HG02678 (cell line): ENCODE results near the gene SLC16A8.
"Not testable (repeated sequence)": the region's sequence is repeated elsewhere in the genome, so short reads cannot be mapped to it uniquely, and the experiment has no call there.

Experiments used
- ATAC-seq: cut with Tn5 transposase; IDR thresholded peaks from one replicate; pipeline ENCODE4 v1.9.1; 2021; ENCODE audit warnings: mild to moderate bottlenecking, moderate library complexity; ENCODE audit not compliant: unreplicated experiment

SLC16A8 gene, protein sequence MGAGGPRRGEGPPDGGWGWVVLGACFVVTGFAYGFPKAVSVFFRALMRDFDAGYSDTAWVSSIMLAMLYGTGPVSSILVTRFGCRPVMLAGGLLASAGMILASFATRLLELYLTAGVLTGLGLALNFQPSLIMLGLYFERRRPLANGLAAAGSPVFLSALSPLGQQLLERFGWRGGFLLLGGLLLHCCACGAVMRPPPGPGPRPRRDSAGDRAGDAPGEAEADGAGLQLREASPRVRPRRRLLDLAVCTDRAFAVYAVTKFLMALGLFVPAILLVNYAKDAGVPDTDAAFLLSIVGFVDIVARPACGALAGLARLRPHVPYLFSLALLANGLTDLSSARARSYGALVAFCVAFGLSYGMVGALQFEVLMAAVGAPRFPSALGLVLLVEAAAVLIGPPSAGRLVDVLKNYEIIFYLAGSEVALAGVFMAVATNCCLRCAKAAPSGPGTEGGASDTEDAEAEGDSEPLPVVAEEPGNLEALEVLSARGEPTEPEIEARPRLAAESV

DNA sequence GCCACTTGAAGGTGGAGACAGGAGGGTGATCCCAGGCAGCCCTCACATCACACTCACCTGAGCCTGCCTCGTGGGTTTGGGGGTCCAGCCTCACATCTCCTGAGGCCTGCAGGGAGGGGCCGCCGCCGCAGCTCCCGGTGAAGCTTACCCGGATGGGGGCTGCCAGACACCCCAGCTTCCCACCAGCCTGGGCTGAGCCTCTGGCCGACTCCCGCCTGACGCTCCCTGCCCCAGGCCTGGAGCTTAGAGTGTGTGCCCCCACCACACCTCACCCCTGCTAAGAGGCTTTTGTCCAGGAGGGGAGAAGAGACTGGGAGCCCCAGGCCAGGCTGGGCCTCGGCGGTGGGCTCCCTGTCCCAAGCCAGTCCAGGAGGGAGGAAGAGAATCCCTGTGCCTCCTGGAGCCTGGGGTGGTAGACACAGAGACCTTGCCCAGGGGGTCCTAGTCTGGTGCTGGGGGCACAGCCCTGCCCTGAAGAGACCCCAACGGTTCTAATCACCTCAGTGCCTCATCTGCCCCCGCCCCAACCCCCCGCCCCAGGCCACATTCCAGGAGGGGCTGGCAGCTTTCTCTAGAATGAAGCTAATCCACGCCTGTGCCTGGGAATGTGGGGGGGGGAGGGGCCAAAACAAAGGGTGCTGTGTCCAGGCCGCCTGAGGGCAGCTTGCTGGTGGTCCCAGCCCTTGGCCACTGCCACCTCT lies at the start of gene SLC16A8:
SLC16A8 (minus strand) TSS at position 254 of the 701 bp plus-strand sequence. CDS start 1,311 bp downstream, outside the sequence.
- ATAC-seq = no peak

DNA sequence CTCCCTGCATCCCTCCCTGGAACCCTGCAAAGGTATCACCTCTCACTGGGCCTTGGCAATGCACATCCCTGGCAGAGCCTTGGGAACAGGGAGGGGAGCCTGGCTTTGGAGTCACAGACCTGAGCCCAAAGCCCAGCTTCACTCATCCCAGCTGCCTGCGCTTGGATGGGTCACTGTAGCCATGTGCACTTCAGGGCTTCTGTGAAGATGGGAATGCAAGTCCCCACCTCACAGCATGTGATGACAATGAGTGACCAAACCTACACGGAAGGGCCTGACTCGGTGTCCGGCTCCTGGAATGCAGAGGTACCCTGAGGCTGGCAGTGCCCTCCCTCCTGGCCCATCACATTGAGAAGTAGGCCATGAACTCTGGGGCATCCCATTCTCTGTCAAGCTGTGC lies 49.3 kb upstream of the SLC16A8 start:
- ATAC-seq = no peak

DNA sequence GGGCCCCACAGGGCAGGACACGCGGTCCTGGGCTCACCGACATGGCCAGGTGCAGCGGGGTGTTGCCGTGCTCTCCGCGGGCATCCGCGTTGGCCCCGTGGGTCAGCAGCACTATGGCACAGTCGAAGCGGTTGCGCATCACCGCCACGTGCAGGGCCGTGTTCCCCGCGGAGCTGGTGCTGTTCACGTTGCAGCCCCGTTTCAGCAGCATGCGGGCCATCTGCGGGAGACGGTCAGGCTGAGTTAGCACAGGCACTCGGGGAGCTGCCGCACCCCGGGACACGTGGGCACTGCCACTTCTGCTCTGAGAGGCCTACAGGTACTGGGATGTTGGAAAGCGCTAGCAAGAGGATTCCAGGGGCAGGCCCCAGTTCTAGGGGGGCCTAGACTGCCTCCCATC lies 48.8 kb upstream of the SLC16A8 start:
- no peak for ATAC-seq

DNA sequence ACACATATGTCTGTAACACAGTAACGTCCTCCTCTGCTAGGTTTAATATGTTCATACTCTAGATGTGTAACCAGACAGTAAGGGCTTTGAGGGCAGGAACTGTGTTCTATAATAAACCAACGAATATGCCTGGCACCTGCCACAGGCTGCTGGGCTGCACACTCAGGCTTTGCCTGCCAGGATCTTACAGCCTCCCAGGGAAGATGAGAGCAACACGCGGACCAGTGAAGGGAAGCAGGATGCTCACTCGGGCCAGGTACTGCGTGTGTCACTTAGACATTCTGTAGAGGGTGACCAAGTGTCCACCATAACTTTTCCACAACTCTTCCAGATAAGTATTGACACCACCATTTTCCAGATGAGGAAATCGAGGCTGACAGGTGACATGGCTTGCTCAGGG lies 48.2 kb upstream of the SLC16A8 start:
- no peak for ATAC-seq

DNA sequence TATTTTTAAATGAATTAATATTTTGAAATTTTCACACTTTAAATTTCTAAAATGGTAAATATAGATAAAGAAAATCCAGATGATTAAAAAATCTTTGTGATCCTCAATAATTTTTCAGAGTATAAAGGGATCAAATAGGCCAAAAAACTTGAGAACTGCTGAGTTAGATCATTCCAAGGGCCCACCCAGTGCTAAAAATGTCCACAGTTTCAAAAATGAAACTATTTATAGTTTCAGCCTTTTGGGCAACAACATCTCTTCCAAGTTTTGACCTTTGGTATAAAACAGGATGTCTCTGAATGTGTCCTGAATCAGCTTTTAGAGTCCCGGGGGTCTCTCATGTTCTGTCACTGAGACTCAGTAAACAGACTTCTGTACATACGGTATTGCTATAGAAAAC lies 47.4 kb upstream of the SLC16A8 start:
- ATAC-seq = no peak

DNA sequence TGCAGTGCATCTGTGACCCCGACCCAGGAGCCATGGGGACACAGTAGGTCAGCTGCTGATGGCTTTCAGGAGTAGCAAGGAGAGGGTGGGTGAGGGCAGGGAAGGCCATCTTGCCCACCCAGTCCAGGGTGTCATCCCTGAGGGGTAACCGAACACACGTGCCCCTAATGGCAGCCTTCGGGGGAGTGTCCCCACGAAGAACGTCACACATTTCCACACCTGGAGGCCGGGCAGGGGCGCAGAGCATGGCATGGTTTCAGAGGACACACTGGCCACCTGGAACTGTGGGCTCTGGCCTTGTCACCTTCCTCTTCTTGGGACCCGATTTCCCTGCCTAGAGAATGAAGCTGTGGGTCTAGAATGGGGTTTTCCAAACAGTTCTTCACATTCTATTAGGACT lies 45.9 kb upstream of the SLC16A8 start:
- ATAC-seq = no peak

DNA sequence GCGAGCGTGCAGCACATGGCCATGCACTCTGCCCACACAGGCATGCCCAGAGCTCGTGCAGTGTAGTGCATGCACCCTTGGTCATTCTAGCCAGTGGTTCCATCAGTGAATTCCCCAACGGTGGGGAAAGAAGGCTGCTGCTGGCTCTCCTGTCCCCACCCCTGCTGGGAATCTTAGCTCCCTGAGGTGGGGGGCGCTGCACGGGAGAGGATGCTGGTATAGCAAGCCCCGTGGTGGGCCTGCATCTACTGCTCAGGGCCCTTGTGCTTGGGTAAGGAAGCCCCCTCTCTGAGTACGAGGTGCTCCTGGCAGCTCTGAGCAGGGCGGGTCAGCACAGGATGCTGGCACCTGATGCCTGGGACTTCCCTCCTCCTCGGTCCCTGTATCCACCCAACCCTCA lies 45.0 kb upstream of the SLC16A8 start:
- no peak for ATAC-seq

DNA sequence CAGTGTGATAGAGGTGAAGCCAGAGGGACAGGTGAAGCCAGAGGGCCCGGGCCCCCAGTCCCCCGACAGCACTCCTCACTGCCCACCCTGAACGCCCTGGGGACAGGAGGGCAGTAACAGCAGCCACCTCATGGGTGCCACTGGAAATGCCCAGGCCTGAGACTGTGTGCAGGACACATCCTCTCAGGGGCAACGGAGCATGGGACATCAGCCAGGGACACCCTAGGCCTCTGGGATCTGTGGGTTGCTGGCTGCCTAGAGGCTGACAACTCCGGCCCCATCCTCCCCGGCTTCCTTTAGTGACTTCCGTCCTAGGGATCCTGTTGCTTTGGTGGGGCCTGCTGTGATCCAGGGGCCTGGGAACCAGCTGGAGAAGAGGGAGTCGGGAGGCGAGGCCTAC lies 43.9 kb upstream of the SLC16A8 start:
- ATAC-seq = no peak

DNA sequence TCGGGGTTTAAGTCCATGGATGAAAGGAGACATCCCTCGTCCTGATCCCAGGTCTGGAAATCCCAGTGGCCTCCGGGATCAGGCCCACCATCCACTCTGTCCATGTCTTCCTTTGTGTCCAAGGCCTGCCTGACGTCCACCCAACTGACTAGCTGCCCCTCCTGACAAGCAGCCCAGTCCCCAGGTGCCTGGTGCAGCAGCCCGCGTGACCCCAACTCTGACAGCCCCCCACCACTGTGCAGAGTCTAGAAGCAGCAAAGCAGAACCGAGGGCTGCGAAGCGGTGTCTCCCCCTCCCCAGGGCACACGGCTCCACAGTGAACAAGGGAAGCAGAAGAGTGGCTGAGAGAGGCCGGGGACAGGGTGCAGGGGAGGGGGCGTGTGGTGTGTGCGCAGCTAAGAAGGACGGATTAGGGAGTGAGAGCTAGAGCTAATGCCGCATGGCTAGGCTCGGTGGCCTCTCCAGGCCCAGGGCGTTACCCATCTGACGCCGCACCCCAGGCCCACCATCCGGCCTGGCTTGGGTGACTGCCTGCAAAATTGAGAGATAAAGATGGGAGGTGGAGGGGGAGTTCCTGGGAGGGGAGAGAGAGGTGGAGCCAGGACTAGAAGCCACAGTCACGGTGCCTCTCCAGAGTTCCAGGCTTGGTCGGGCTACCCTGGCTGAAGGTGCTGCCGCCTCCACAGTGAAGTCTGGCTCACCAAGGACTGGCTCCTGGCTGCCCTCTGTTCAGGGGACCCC lies 43.1 kb upstream of the SLC16A8 start:
- no peak for ATAC-seq

DNA sequence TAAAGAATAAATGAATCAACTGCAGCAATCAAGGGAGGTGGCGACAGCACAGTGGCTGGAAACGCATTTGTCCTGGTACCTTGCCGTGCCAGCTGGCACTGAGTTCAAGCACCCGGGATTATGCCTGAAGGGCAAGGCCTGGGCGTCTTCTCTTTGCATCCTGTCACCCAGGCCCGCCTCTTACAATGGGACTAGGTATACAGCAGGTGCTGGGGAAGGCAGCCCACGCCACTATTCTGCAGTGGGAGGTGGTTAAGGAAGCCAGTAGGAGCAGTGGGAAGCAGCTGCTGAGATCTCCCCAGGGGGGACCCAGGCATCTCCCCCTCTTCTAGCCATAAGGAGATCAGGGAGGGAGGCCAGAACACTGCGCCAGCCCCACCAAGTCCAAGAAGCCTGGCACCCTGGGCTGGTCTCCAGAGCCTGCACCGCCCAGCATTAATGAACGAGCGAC lies 41.8 kb upstream of the SLC16A8 start:
- no peak for ATAC-seq

DNA sequence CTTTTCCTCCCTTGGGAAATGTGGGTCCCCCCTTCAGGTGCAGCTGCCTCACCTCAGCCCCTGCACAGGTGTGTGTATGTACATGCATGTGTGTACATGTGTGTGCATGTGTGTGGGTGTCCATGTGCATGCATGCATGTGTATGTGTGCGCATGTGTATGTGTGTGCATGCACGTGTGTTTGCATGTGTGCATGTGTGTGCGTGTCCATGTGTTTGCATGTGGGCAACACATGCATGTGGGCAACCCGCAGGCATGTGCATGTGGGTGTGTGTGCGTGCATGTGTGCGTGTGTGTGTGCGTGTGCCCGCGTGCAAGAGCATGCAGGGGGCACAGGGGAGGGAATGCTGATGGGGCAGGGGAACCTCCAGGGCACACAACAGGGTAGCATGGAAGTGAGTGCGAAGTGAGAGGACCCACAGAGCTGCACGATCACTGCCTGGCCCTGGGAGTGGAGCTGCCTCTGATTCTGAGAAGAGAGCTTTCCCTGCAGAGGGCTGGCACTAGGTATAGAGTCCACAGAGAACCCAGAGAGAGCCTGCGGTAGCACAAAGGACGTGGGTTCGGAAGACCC lies 41.1 kb upstream of the SLC16A8 start:
- no peak for ATAC-seq

DNA sequence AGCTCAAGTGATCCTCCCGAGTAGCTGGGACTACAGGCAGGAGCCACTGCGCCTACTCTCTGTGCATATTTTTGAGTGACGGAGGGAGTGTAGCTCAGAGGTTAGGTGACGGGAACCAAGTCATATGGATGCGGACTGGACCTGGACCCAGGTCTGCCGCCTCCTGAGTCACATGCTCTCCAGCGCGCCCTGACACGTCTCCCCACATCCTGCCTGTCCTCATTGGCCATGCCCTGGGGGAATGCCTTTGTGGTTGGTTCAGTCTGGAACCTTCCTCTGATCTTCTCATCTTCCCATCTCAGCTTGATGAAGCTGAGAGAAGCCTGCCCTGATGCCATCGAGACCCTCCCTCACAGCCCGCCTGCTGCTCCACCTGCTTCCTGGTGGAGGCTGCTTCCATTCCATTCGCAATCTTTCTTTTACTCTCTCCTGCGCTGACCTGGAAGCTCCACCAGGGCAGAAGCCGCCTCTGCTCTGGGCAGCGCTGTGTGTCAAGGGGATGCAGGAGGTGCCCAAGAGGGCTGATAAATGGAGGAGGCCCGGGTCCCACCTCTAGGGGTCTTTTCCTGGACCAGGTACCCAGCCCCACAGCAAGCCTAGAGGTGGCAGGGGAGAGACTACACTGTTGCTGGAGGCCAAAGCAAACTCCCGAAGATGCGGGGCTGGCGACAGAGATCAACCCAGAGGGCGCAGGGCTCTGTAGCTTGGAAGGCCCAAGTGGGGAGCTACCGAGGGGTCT lies 40.4 kb upstream of the SLC16A8 start:
- no peak for ATAC-seq

DNA sequence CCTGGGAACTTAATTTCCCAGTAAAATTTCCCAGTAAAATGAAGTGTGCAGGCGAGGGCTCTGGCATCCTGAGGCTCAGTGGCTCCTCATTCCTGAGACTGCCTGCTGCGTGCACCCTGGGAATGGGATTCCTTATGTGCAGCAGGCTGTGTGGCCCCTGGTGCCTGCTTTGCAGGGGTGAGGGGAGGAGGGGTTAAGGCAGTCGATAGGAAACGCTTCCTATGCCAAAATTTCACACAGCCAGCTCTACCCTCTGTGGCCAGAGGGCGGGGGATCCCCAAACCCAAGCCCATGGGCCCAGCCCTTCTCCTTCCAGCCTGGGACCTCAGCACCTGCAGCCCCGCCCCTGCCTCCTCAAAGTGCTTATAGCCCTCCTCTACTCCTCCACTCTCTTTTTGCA lies 38.6 kb upstream of the SLC16A8 start:
- no peak for ATAC-seq

DNA sequence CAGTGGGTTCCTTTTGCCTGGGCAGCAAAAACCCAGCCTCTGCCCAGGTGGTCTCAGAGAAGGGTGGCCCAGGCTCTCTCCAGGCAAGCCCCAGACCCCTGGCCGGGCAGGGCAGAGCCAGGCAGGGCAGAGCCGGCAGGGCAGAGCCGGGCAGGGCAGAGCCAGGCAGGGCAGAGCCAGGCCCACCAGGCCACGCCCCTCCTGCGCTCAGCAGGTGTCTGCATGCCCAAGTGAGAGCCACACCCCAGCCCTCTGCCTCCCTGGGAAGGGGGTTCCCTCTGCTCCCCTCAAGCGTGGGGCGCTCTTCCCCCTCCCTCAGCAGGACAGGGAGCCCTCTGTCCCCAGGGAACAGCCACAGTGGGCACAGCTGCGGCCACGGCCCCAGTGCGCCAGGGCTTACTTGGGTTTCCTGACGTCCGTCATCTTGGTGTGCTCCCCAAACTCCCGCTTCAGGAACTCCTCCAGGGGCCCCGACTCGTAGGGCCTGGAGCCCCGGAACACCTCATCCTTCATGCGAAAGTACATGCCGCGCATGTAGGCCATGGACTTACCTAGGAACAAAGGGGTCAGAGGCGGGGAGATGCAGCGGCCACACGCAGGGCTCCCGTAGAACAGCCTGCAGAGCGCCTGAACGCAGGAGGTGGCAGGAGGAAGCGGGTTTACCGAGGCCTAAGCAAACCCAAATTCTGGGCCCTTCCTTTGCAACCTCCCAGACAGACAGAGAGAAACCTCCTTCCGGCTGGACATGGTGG lies 36.6 kb upstream of the SLC16A8 start:
- ATAC-seq = no peak

DNA sequence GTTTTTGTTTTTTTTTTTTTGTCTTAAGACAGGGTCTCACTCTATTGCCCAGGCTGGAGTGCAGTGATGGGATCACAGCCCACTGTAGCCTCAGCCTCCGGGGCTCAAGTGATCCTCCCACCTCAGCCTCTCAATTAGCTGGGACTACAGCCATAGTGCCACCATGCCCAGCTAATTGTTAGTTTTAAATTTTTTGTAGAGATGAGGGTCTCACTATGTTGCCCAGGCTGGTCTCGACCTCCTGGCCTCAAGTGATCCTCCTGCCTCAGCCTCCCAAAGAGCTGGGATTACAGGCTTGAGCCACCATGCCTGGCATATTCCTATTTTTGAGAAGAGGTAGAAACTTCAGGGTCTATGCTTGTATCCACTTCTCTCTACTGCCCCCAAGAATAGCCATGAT lies 34.8 kb upstream of the SLC16A8 start:
- not testable (repeated sequence) for ATAC-seq

DNA sequence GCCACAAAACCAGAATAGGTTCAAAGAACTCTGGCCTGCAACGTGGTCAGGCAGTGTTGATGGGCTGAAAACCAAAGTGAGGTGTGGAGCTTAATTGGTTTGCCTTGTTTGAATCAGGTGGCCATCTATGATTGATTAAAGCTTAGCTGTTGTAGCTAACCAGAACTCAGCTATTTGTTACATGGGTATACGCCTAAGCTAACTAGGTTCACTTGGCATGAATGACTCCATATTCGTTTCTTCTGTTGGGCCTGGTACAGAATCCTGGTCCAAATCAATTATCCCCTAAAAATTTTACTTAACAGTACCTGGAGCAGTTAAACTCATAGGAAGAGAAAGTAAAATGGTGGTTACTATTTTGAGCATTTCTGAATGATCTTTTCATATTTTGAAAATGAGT lies 34.2 kb upstream of the SLC16A8 start:
- ATAC-seq = no peak

DNA sequence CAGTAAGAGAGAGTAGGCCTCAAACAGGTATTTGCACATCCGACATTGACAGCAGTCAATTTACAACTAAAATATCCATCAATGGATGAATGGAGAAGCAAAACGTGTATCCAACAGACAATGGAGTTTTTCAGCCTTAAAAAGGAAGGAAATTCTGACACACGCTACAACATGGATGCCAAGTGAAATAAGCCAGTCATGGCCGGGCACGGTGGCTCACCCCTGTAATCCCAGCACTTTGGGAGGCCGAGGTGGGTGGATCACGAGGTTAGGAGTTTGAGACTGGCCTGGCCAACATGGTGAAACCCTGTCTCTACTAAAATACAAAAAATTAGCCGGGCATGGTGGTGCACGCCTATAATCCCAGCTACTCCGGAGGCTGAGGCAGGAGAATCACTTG lies 33.6 kb upstream of the SLC16A8 start:
- not testable (repeated sequence) for ATAC-seq

DNA sequence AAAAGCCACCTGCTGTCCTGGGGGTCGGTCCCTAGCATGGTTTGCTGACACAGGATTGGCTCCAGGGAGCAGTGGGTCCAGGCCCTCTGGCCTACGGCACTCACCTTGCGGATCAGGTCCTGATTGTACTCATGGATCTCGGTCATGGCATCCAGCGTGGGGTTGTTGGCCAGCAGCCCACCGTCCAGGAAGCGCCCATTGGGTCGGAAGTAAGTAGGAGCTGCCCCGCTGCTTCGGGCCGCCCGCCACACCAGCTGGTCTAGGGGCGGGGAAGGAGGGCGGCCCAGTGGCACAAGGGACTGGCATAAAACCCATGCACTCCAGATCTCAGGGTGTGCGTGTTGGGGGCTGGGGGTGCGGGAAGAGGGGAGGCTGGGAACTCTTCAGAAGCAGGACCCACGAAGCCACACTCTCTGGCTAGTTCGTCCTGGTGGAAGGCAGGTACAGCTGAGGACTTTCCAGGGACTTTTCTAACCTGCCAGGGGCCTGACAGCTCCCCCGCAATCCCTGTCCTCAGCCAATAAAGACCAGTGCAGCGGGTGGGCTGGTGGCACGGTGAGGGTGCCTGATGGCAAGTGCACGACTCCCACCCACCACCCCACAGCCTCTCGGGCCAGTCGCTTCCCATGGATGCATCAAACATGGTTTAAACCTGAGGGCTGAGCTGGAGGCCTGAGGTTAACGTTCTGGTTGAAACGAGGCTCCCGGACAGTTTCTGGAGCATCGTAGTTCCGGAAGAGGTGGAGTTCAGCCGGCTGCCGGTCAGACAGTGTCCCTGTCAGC lies 31.6 kb upstream of the SLC16A8 start:
- no peak for ATAC-seq
